T-helper 17 cell (primary cell): ENCODE results near the gene GAD1. TPM values are rescaled to one million over a fixed set of nuclear protein-coding genes. Genes with fewer than 3 reads are reported as not detected.

ENCODE experiments used
- ATAC-seq: fragments of 150-1000 bp; cut with Tn5 transposase; 2 replicates; pipeline ENCODE4 v1.10.0; 2021; ENCODE audit warnings: mild to moderate bottlenecking, moderate library complexity
- DNase-seq, 3 donors: peaks; one replicate each; pipeline versions ENCODE4 v3.0.0 to v3.0.0-alpha.2; 2020 to 2021
- H3K9me3 ChIP-seq: one replicate; pipeline ENCODE4 v1.7.0; 2013; ENCODE audit warnings: low read length, mild to moderate bottlenecking; ENCODE audit not compliant: control insufficient read depth, poor library complexity, severe bottlenecking
- H3K27ac Mint-ChIP-seq: one replicate; pipeline ENCODE4 v1.8.0; 2022; ENCODE audit warnings: mild to moderate bottlenecking, moderate library complexity, mixed read lengths
- H3K27me3 Mint-ChIP-seq: one replicate; pipeline ENCODE4 v1.8.0; 2022; ENCODE audit warnings: mixed read lengths
- H3K36me3 Mint-ChIP-seq: one replicate; pipeline ENCODE4 v1.8.0; 2022; ENCODE audit warnings: low read depth, mixed read lengths
- H3K4me1 Mint-ChIP-seq: one replicate; pipeline ENCODE4 v1.8.0; 2022; ENCODE audit warnings: mild to moderate bottlenecking, mixed read lengths
- H3K4me3 Mint-ChIP-seq: one replicate; pipeline ENCODE4 v1.8.0; 2022; ENCODE audit warnings: mild to moderate bottlenecking, moderate library complexity, mixed read lengths
- total RNA-seq, 4 donors: library from RNA in 2 of 4; stranded (reverse) in 2 of 4; gene quantifications; one replicate each; pipeline ENCODE4 v1.2.3 and lab custom pipeline; 2022 to 2026

Gene GAD1
- total RNA-seq, 2 donors from 2014 or later = not detected

- H3K27me3 Mint-ChIP-seq = peaks cover 65% of the 10 kb centered on the region
- peaks cover 18% of the 10 kb centered on the region for H3K4me1 Mint-ChIP-seq
- H3K4me3 Mint-ChIP-seq = peak overlapping the region; percentile 33
- peaks cover 2% of the 10 kb centered on the region for H3K36me3 Mint-ChIP-seq
- DNase-seq (no peak), ATAC-seq (no peak)
- no peaks in the 10 kb centered on the region for H3K9me3 ChIP-seq
- peak overlapping the region; percentile 90 for H3K27ac Mint-ChIP-seq
Observed at GRCh38 chr2:170812710-170813600, 3.7 kb upstream of the GAD1 start.

GRCh38 chr2:170813611-170814532, 2.8 kb upstream of the GAD1 start:
- no peak for ATAC-seq
- Mint-ChIP-seq H3K36me3 (peaks cover 7% of the 10 kb centered on the region), H3K4me1 (peaks cover 25% of the 10 kb centered on the region), H3K4me3 (peak overlapping the region; percentile 66), H3K27ac (peak overlapping the region; percentile 90), H3K27me3 (peaks cover 69% of the 10 kb centered on the region)
- H3K9me3 ChIP-seq = no peaks in the 10 kb centered on the region
- no peak for DNase-seq

- ATAC-seq = no peak
- Mint-ChIP-seq H3K27ac (peak overlapping the region; percentile 60), H3K4me1 (peaks cover 26% of the 10 kb centered on the region), H3K36me3 (peaks cover 5% of the 10 kb centered on the region), H3K4me3 (no peak overlapping the region), H3K27me3 (peaks cover 69% of the 10 kb centered on the region)
- H3K9me3 ChIP-seq = no peaks in the 10 kb centered on the region
- DNase-seq = no peak
Observed at GRCh38 chr2:170814533-170815230, 2.0 kb upstream of the GAD1 start.

GRCh38 chr2:170815311-170815710, 1.4 kb upstream of the GAD1 start:
- Mint-ChIP-seq H3K36me3 (peaks cover 5% of the 10 kb centered on the region), H3K27ac (peak overlapping the region; percentile 60), H3K4me1 (peaks cover 26% of the 10 kb centered on the region), H3K27me3 (peaks cover 68% of the 10 kb centered on the region), H3K4me3 (peak overlapping the region; percentile 88)
- DNase-seq (no peak), ATAC-seq (no peak)
- H3K9me3 ChIP-seq = no peaks in the 10 kb centered on the region

- Mint-ChIP-seq H3K27ac (peak overlapping the region; percentile 60), H3K4me1 (peaks cover 32% of the 10 kb centered on the region)
- H3K9me3 ChIP-seq = no peaks in the 10 kb centered on the region
Observed at GRCh38 chr2:170815746-170816503, 762 bp upstream of the GAD1 start.

GRCh38 chr2:170817093-170818035, 677 bp downstream of the GAD1 start:
- H3K27ac Mint-ChIP-seq = no peak overlapping the region
- H3K4me3 Mint-ChIP-seq = peak overlapping the region; percentile 88
- no peaks in the 10 kb centered on the region for H3K9me3 ChIP-seq
- peaks cover 8% of the 10 kb centered on the region for H3K36me3 Mint-ChIP-seq
- H3K4me1 Mint-ChIP-seq = peaks cover 44% of the 10 kb centered on the region
- H3K27me3 Mint-ChIP-seq = peaks cover 86% of the 10 kb centered on the region
- DNase-seq (no peak), ATAC-seq (no peak)

More at GRCh38 chr2:170815746-170816503, 762 bp upstream of the GAD1 start:
- peaks cover 6% of the 10 kb centered on the region for H3K36me3 Mint-ChIP-seq
- H3K27me3 Mint-ChIP-seq = peaks cover 71% of the 10 kb centered on the region
- ATAC-seq (peak; percentile 64), DNase-seq (peak in 2 of 3 donors; percentile 34 to 53)
- H3K4me3 Mint-ChIP-seq = peak overlapping the region; percentile 88

- peak overlapping the region; percentile 47 for H3K27ac Mint-ChIP-seq
Observed at GRCh38 chr2:170818036-170818751, 1.5 kb downstream of the GAD1 start.

GRCh38 chr2:170818752-170819470, 2.2 kb downstream of the GAD1 start:
- no peaks in the 10 kb centered on the region for H3K9me3 ChIP-seq
- no peak for DNase-seq
- Mint-ChIP-seq H3K27me3 (peaks cover 81% of the 10 kb centered on the region), H3K36me3 (peaks cover 13% of the 10 kb centered on the region), H3K27ac (peak overlapping the region; percentile 47), H3K4me3 (peak overlapping the region; percentile 88), H3K4me1 (peaks cover 48% of the 10 kb centered on the region)
- no peak for ATAC-seq

More at GRCh38 chr2:170818036-170818751, 1.5 kb downstream of the GAD1 start:
- H3K9me3 ChIP-seq = no peaks in the 10 kb centered on the region
- peak overlapping the region; percentile 88 for H3K4me3 Mint-ChIP-seq
- no peak for DNase-seq
- H3K36me3 Mint-ChIP-seq = peaks cover 13% of the 10 kb centered on the region
- H3K4me1 Mint-ChIP-seq = peaks cover 50% of the 10 kb centered on the region
- no peak for ATAC-seq
- peaks cover 85% of the 10 kb centered on the region for H3K27me3 Mint-ChIP-seq

GRCh38 chr2:170819680-170820664, 3.3 kb downstream of the GAD1 start:
- Mint-ChIP-seq H3K4me1 (peaks cover 43% of the 10 kb centered on the region), H3K27ac (no peak overlapping the region), H3K36me3 (peaks cover 13% of the 10 kb centered on the region), H3K4me3 (peak overlapping the region; percentile 89), H3K27me3 (peaks cover 81% of the 10 kb centered on the region)
- ATAC-seq = no peak
- no peak for DNase-seq
- H3K9me3 ChIP-seq = no peaks in the 10 kb centered on the region
